Activated CD4-positive, alpha-beta memory T cell treated with anti-CD3 and anti-CD28 coated beads for 36 hours (primary cell): ENCODE results near the gene ELOVL4. TPM values are rescaled to one million over a fixed set of nuclear protein-coding genes. Genes with fewer than 3 reads are reported as not detected.
A peak's percentile ranks its signal among the peaks of the same experiment; 100 is the strongest.

ENCODE experiments used
- CTCF ChIA-PET: fragments of 350-600 bp; sonication (Branson Sonifier 250); formaldehyde crosslinking; loops from one replicate; lab custom pipeline; 2021; ENCODE audit warnings: antibody characterized with exemption, inconsistent platforms; lab: Charles Lee
- POLR2A ChIA-PET: fragments of 350-600 bp; sonication (Branson Sonifier 250); formaldehyde crosslinking; loops from one replicate; lab custom pipeline; 2021; ENCODE audit warnings: antibody characterized with exemption; lab: Charles Lee
- DNase-seq: peaks from one replicate; pipeline ENCODE4 v3.0.0-alpha.2; 2020
- H3K27ac Mint-ChIP-seq: one replicate; pipeline ENCODE4 v1.8.0; 2021; ENCODE audit warnings: mixed read lengths
- H3K27me3 Mint-ChIP-seq: one replicate; pipeline ENCODE4 v1.8.0; 2021; ENCODE audit warnings: mixed read lengths
- H3K36me3 Mint-ChIP-seq: one replicate; pipeline ENCODE4 v1.8.0; 2021; ENCODE audit warnings: mixed read lengths
- H3K4me1 Mint-ChIP-seq: one replicate; pipeline ENCODE4 v1.8.0; 2021; ENCODE audit warnings: low read depth, mixed read lengths
- H3K4me3 Mint-ChIP-seq: one replicate; pipeline ENCODE4 v1.8.0; 2021; ENCODE audit warnings: mild to moderate bottlenecking, mixed read lengths
- H3K9me3 Mint-ChIP-seq: one replicate; pipeline ENCODE4 v1.8.0; 2021; ENCODE audit warnings: mixed read lengths
- intact Hi-C: fragments of 100-400 bp; cut with micrococcal nuclease; formaldehyde crosslinking; loops from one replicate; pipeline ENCODE4 v1.15.1; 2023
- total RNA-seq, 2 experiments: library from RNA; stranded (reverse); gene quantifications; one replicate each; pipeline ENCODE4 v1.2.3, GENCODE V29; 2021

Gene ELOVL4
- total RNA-seq, 2 experiments from 2014 or later = 1.3 to 1.6 TPM

DNA sequence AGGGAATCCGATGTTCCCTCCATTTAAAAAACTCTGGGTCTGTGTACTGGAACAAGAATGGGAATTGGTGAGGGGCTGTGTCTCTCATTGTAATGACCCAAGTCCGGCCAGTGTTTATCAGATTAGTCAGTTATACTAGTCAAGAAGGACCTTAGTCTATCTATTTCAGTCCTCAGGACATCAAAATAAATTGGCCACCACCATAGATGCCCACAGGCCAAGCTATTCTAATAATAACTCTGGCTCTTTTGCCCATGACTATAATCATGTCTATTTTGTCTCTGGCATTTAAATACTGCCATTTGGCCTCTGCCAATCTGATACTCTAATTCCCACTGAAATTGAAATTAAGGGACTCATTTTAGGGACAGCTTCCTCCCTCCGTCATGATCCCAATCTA lies 37.8 kb downstream of the ELOVL4 start:
- peaks cover 8% of the 10 kb centered on the region for H3K27me3 Mint-ChIP-seq
- ChIA-PET CTCF (interaction anchor here (1.2 kb wide), 1 partner anchor 36 kb away, joined by 4 read pairs; no protein-coding TSS in a partner anchor), POLR2A (no interaction called here)
- no peak overlapping the region for H3K4me3 Mint-ChIP-seq
- intact Hi-C loops = no loop called here
- no peak overlapping the region for H3K27ac Mint-ChIP-seq
- H3K9me3 Mint-ChIP-seq = no peaks in the 10 kb centered on the region
- DNase-seq = no peak
- no peaks in the 10 kb centered on the region for H3K36me3 Mint-ChIP-seq
- H3K4me1 Mint-ChIP-seq = peaks cover 4% of the 10 kb centered on the region

DNA sequence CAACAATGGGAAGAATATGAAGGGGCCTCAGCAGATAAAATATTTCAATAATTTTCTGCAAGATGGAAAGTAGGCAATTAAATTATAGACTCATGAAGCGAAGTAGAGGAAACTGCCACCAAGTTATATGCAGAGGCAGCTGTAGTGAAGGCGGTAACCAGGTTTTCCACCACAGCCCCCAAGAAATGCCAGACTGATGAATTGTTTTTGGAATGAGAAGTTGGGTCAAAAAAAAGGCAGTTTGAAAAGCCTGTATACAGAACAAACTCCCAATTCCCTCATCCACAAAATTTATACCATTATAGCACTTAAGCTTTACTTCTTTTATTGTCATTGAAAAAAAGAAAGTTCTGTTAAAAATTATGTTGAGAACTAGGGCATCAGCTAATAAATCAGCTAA lies 45.3 kb downstream of the ELOVL4 start:
- CTCF ChIA-PET = no interaction called here
- no peak for DNase-seq
- no peaks in the 10 kb centered on the region for H3K27me3 Mint-ChIP-seq
- no peak overlapping the region for H3K27ac Mint-ChIP-seq
- H3K9me3 Mint-ChIP-seq = no peaks in the 10 kb centered on the region
- H3K36me3 Mint-ChIP-seq = no peaks in the 10 kb centered on the region
- H3K4me1 Mint-ChIP-seq = no peaks in the 10 kb centered on the region
- no peak overlapping the region for H3K4me3 Mint-ChIP-seq
- intact Hi-C loops = no loop called here
- POLR2A ChIA-PET = no interaction called here

DNA sequence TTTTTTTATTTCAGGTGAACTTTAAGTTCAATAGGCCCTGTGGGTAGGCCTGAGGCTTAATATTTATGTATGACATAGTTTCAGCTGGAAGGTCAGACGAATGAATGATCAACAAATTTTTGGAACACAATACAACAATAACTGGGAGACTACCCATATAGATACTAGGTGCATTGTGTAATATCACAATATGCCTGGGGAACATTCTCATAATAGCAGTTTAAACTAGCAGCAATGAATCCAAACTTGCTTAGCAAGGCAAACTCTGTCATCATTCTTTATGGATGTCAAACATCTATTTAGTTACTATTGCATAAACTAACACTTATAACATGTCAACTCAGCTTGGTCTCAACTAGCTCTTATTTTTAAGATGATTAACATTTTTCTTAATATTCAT lies 49.3 kb downstream of the ELOVL4 start:
- intact Hi-C loops = no loop called here
- Mint-ChIP-seq H3K27me3 (no peaks in the 10 kb centered on the region), H3K4me1 (no peaks in the 10 kb centered on the region), H3K36me3 (no peaks in the 10 kb centered on the region), H3K9me3 (no peaks in the 10 kb centered on the region), H3K4me3 (no peak overlapping the region), H3K27ac (no peak overlapping the region)
- no peak for DNase-seq
- POLR2A ChIA-PET = no interaction called here
- CTCF ChIA-PET = no interaction called here

DNA sequence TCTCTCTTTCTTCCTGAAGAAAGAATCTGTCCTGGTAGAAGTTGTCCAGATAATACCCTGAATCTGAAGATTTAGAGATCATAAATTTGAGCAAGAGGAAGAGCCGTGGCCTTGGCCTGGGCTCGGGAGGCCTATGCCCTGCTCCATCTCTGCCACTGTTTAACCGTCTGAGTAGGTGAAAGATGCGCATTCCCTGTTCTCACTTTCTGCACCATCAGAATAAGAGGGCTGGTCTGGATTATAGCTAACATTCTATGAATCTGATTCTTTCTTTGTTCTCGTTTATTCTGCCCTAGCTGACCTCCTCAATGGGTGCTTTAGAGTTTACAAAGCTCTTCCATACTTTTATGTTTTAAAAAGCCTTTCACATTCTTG lies 51.3 kb downstream of the ELOVL4 start:
- Mint-ChIP-seq H3K27me3 (no peaks in the 10 kb centered on the region), H3K36me3 (no peaks in the 10 kb centered on the region), H3K27ac (no peak overlapping the region), H3K4me1 (no peaks in the 10 kb centered on the region), H3K9me3 (peaks cover 3% of the 10 kb centered on the region), H3K4me3 (no peak overlapping the region)
- intact Hi-C loops = no loop called here
- no peak for DNase-seq
- ChIA-PET CTCF (no interaction called here), POLR2A (no interaction called here)

DNA sequence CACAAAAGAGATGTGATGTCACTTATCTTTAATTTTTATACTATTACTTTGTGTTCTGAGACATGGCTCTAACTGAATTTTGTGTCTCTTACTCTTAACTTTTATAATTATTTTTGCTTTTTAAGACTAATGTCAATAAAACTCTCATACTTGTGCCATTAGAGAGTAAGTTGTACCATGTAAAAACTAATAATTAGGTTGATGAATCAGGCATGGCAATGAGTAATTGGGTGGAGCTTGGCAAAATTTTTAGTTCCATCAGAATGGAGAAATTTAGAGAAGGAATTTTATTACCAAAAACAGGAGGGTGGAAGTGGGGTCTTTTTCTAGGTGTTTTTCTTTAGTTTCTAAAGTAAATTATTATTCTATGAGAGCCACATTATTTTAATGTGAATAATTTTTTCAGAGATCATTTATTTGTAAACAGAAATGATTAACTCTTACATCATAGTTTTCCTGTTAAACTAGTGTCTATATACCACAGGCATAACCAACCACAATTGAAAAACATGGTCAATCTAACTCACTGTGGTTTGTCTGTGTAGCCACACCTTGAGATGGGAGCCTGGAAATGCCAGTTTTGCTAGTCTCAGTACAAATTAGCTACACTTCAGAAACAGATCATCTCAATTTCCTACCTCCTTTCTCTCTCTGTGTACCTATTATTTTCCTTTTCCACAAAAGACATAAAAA lies 51.8 kb downstream of the ELOVL4 start:
- POLR2A ChIA-PET = no interaction called here
- H3K9me3 Mint-ChIP-seq = peaks cover 8% of the 10 kb centered on the region

DNA sequence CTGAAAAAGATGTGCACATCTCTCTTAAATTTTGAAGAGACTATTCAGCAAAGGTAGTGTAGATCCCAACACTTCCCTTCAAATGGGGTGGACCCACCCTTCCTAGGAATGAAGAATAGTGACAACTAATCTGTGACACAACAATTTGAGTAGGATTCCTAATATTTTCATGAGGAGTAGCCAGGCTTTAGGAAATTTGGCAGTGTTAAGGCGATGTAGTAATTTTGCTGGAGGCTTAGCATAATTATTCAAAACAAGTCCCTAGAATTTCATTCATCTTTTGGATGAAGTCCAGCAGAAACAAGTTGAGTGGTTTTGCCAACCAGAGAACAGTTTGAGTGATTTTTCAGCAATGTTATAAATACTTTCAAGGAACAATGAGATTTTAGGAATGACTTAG lies 52.4 kb downstream of the ELOVL4 start:
- no peaks in the 10 kb centered on the region for H3K36me3 Mint-ChIP-seq
- H3K27ac Mint-ChIP-seq = no peak overlapping the region
- peaks cover 8% of the 10 kb centered on the region for H3K9me3 Mint-ChIP-seq
- no peak overlapping the region for H3K4me3 Mint-ChIP-seq
- CTCF ChIA-PET = no interaction called here
- DNase-seq = no peak
- intact Hi-C loops = no loop called here
- POLR2A ChIA-PET = no interaction called here
- H3K27me3 Mint-ChIP-seq = peaks cover 4% of the 10 kb centered on the region
- H3K4me1 Mint-ChIP-seq = no peaks in the 10 kb centered on the region

More for the DNA sequence above, 51.8 kb downstream of the ELOVL4 start:
- intact Hi-C loops = no loop called here
- DNase-seq = no peak
- Mint-ChIP-seq H3K4me3 (no peak overlapping the region), H3K36me3 (no peaks in the 10 kb centered on the region), H3K27ac (no peak overlapping the region), H3K4me1 (no peaks in the 10 kb centered on the region), H3K27me3 (peaks cover 3% of the 10 kb centered on the region)
- CTCF ChIA-PET = no interaction called here

DNA sequence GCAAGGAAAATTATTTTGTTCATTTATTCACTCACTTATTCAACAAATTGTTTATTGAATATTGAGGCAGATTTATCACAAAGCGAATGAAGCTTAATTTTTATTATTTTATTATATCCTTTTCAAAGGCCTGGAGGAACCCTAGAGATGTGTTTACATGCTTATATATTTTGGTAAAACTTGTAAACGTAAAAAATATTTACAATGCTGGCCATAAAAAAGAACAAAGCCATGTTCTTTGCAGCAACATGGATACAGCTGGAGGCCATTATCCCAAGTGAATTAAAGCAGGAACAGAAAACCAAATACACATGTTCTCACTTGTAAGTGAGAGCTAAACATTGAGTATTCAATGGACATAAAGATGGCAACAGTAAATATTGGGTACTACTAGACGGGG lies 58.8 kb downstream of the ELOVL4 start:
- no peak overlapping the region for H3K27ac Mint-ChIP-seq
- no peak overlapping the region for H3K4me3 Mint-ChIP-seq
- no peaks in the 10 kb centered on the region for H3K36me3 Mint-ChIP-seq
- intact Hi-C loops = no loop called here
- peaks cover 8% of the 10 kb centered on the region for H3K9me3 Mint-ChIP-seq
- H3K4me1 Mint-ChIP-seq = no peaks in the 10 kb centered on the region
- ChIA-PET POLR2A (no interaction called here), CTCF (interaction anchor here (1.0 kb wide), 1 partner anchor 19 kb away, joined by 4 read pairs; no protein-coding TSS in a partner anchor)
- DNase-seq = no peak
- H3K27me3 Mint-ChIP-seq = peaks cover 9% of the 10 kb centered on the region

DNA sequence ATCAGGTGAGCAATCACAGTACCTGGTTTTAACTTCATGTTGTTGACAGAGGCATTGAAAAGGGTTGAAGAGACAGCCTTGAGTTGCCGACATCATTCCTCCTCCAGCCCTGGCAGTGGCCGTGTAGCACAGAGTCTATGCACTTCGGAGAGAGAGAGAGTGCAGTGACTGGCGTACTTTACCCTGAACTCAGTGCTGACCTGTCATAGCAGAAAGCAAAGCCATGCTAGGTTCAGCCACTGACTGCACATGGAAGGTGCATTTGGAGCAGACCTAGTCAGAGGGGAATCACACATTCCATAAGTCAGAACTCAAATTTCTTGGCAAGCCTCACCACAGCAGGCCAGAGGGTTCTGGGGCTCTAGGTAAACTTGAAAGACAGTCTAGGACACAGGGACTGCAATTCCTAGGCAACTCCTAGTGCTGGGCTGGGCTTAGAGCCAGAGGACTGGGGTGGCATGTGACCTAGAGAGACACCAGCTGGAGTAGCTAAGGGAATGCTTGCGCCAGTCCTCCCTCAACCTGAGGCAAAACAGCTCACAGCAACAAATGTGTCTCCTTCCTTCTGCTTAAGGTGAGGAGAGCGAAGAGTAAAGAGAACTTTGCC lies 69.1 kb downstream of the ELOVL4 start:
- Mint-ChIP-seq H3K36me3 (no peaks in the 10 kb centered on the region), H3K27me3 (peaks cover 31% of the 10 kb centered on the region), H3K4me3 (no peak overlapping the region), H3K9me3 (no peaks in the 10 kb centered on the region), H3K27ac (no peak overlapping the region), H3K4me1 (no peaks in the 10 kb centered on the region)
- POLR2A ChIA-PET = no interaction called here
- DNase-seq = no peak
- CTCF ChIA-PET = interaction anchor here (1.4 kb wide), 1 partner anchor 9 kb away, joined by 5 read pairs; no protein-coding TSS in a partner anchor
- intact Hi-C loops = no loop called here

DNA sequence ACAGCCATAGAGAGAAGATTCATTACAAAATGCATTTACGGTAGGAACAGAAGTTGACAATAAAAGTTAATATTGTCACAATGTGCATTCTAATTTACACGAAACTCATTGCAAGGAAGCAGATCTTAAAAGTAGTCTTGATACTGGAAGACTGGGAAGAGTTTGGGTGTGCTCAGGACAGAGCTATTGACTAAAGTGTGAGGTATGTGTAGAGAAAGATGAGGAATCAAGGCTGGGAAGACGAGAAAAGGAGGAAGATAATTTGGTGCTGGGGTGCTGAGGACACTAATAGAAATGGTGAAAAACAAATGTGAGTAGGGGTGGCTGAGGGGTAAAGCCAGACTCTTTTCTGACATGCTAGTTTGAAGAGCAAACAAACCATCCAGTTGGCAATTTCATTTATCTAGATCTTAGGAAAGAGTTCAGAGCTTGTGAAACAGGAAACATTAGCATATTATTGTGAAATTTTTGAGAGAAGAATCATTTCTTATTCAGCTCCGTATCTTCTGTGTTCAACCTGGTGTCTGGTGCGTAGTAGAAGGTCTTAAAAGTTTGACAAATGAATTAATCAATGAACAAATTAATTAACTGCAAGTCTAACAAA lies 72.7 kb downstream of the ELOVL4 start:
- Mint-ChIP-seq H3K9me3 (no peaks in the 10 kb centered on the region), H3K27me3 (peaks cover 25% of the 10 kb centered on the region), H3K36me3 (no peaks in the 10 kb centered on the region), H3K27ac (no peak overlapping the region), H3K4me1 (peaks cover 4% of the 10 kb centered on the region), H3K4me3 (no peak overlapping the region)
- CTCF ChIA-PET = interaction anchor here (1.8 kb wide), 1 partner anchor 11 kb away, joined by 3 read pairs; no protein-coding TSS in a partner anchor
- no peak for DNase-seq
- POLR2A ChIA-PET = no interaction called here
- intact Hi-C loops = no loop called here

DNA sequence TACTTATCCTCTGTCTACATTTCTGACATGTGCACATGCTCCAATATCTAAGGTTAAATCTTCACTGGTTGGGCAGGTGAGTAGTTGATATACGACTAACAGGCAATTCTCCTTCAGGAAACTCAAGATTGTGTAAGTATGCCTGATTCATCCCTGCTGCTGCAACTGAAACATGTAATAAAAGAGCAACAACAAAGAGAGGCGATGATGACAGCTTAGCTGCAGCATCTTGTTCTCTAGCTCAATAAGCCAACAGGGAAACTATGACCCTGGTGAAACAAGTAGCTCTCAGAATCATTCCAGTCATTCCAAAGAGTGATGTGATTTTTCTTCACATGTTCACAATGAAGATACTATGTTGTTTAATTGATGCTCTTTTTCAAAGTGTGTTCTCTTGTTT lies 74.4 kb downstream of the ELOVL4 start:
- no peak for DNase-seq
- intact Hi-C loops = no loop called here
- Mint-ChIP-seq H3K27ac (no peak overlapping the region), H3K9me3 (no peaks in the 10 kb centered on the region), H3K27me3 (peaks cover 20% of the 10 kb centered on the region), H3K4me3 (no peak overlapping the region), H3K36me3 (no peaks in the 10 kb centered on the region), H3K4me1 (peaks cover 7% of the 10 kb centered on the region)
- ChIA-PET CTCF (no interaction called here), POLR2A (no interaction called here)

DNA sequence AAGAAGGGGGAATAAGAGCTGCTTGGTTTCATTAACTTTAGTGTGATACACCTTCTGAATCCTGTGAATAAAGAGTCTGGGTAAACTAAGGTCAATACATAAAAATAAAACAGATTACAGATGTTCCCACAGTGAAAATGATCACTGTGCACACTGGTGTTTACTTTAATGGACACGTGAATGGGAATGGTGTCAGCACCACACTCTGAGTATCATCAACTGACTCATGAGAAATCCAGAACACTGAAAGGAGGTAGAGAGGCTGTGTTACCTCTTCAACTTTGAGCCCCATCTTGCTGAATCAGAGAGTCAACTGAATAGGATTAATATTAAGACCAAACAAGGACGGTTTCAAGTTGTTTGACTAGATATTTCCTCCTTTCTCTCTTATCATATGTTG lies 75.0 kb downstream of the ELOVL4 start:
- peaks cover 7% of the 10 kb centered on the region for H3K4me1 Mint-ChIP-seq
- H3K27ac Mint-ChIP-seq = no peak overlapping the region
- peaks cover 16% of the 10 kb centered on the region for H3K27me3 Mint-ChIP-seq
- intact Hi-C loops = no loop called here
- no peak for DNase-seq
- ChIA-PET POLR2A (no interaction called here), CTCF (no interaction called here)
- no peak overlapping the region for H3K4me3 Mint-ChIP-seq
- H3K9me3 Mint-ChIP-seq = no peaks in the 10 kb centered on the region
- no peaks in the 10 kb centered on the region for H3K36me3 Mint-ChIP-seq

DNA sequence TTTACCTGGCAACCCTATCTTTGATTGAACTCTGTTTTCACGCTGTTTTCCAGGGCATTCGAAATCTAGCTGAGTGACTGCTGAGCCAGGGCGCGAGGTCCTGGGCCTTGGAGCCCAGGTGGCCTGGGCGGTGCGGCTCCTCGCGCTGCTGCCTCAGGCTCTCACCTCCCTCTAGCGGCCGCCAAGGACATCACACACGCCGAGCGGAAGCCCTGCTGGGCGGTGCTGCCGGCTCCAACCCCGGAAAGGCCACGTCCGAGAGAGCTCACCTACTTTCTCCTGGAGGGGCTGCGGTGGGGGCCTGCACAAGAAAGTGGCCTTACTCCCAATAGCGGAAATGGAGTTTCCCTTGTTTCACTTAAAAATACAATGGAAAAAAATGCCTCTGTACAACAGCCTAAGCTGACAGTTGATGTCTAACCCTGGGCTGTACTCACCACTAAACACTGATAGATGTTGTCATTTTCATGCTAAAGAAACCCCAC lies 77.7 kb downstream of the ELOVL4 start:
- Mint-ChIP-seq H3K27me3 (peaks cover 6% of the 10 kb centered on the region), H3K36me3 (no peaks in the 10 kb centered on the region), H3K4me3 (peak overlapping the region; percentile 20), H3K4me1 (peaks cover 7% of the 10 kb centered on the region), H3K9me3 (no peaks in the 10 kb centered on the region), H3K27ac (peak overlapping the region; percentile 5)
- CTCF ChIA-PET = interaction anchor here (0.6 to 4.4 kb wide), 32 partner anchors 9 to 1420 kb away, joined by 3 to 34 read pairs (median 4); partner anchors contain the start of gene BCKDHB
- POLR2A ChIA-PET = no interaction called here
- intact Hi-C loops = loop anchor here (2.0 to 5.0 kb wide), 5 partner anchors 55 to 225 kb away; partner anchors contain the start of gene TTK
- peak; percentile 87 for DNase-seq
